Upper lobe of right lung (tissue), 1 donor: ENCODE measurements around the gene NKAPD1. TPM values are rescaled to one million over a fixed set of nuclear protein-coding genes. Genes with fewer than 3 reads are reported as not detected.
A peak's percentile ranks its signal among the peaks of the same experiment; 100 is the strongest.

ENCODE experiments used
- ATAC-seq: fragments of 200-7000 bp; cut with Tn5 transposase; one replicate; pipeline ENCODE4 v1.9.1; 2020; ENCODE audit warnings: mild to moderate bottlenecking, moderate library complexity
- DNase-seq: peaks from one replicate; pipeline ENCODE4 v3.0.0-alpha.2; 2020
- H3K27ac ChIP-seq: fragments of 200-600 bp; one replicate; pipeline ENCODE4 v1.8.0; 2022
- H3K27me3 ChIP-seq: fragments of 200-600 bp; one replicate; pipeline ENCODE4 v1.8.0; 2022; ENCODE audit warnings: mild to moderate bottlenecking
- H3K36me3 ChIP-seq: fragments of 200-600 bp; one replicate; pipeline ENCODE4 v1.8.0; 2022
- H3K4me1 ChIP-seq: fragments of 200-600 bp; one replicate; pipeline ENCODE4 v1.8.0; 2022
- H3K4me3 ChIP-seq: fragments of 200-600 bp; one replicate; pipeline ENCODE4 v1.8.0; 2022; ENCODE audit warnings: mild to moderate bottlenecking
- H3K9me3 ChIP-seq: fragments of 200-600 bp; one replicate; pipeline ENCODE4 v1.8.0; 2022
- intact Hi-C: fragments of 100-400 bp; cut with DNase I; formaldehyde crosslinking; loops from one replicate; pipeline ENCODE4 v1.11.0; 2022
- total RNA-seq: library from RNA; stranded (reverse); fragmentation: NEBNext Ultra II Directional; extraction: Animal tissue kit (Norgen Biotek cat#: 25700); gene quantifications from one replicate; pipeline ENCODE4 v1.2.1, GENCODE V29; 2021
- TF ChIP-seq, protein P1 (sequence below): fragments of 200-600 bp; IDR thresholded peaks from one replicate; pipeline ENCODE4 v1.8.0; 2022; ENCODE audit warnings: antibody characterized with exemption
- donor health status: DM: no; HTN: yes; CAD: no; lungs with severe emphysema.

Gene NKAPD1
- total RNA-seq, 1 donor from 2014 or later = 18.9 TPM

DNA sequence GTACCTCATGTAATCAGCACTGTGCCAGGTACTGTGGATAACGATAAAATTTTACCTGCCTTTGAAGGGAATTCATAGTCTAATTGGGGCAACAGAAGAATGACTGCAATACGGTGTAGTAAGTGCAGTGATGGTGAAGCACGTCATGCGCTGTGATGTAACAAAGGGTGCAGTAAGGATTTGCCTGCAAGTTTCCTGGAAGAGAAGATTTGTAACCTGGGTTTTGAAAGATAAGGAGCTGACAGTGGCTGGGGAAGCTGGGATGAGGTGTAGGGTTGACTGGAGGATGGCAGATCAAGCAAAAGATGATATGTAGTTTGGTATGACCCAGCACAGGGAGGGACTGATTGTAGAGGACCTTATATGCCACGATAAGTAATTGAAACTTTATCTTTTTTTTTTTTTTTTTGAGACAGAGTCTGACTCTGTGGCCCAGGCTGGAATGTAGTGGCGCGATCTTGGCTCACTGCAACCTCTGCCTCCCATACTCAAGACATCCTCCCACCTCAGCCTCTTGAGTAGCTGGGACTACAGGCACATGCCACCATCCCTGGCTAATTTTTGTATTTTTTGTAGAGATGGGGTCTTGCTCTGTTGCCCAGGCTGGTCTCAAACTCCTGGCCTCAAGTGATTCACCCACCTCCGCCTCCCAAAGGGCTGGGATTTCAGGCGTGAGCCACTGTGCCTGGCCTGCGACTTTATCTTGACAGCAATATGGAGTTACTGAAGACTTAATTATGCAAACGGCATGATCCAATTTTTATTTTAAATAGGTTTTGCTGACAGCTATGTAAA, 23.8 kb downstream of the NKAPD1 start:
- DNase-seq (no peak), ATAC-seq (no peak)
- Histone ChIP-seq H3K4me3 (no peak overlapping the region), H3K27me3 (no peaks in the 10 kb centered on the region), H3K9me3 (no peaks in the 10 kb centered on the region), H3K4me1 (no peaks in the 10 kb centered on the region), H3K36me3 (peaks cover 46% of the 10 kb centered on the region), H3K27ac (no peak overlapping the region)
- intact Hi-C loops = no loop called here
- TF ChIP-seq, protein P1, sequence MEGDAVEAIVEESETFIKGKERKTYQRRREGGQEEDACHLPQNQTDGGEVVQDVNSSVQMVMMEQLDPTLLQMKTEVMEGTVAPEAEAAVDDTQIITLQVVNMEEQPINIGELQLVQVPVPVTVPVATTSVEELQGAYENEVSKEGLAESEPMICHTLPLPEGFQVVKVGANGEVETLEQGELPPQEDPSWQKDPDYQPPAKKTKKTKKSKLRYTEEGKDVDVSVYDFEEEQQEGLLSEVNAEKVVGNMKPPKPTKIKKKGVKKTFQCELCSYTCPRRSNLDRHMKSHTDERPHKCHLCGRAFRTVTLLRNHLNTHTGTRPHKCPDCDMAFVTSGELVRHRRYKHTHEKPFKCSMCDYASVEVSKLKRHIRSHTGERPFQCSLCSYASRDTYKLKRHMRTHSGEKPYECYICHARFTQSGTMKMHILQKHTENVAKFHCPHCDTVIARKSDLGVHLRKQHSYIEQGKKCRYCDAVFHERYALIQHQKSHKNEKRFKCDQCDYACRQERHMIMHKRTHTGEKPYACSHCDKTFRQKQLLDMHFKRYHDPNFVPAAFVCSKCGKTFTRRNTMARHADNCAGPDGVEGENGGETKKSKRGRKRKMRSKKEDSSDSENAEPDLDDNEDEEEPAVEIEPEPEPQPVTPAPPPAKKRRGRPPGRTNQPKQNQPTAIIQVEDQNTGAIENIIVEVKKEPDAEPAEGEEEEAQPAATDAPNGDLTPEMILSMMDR = no peak

DNA sequence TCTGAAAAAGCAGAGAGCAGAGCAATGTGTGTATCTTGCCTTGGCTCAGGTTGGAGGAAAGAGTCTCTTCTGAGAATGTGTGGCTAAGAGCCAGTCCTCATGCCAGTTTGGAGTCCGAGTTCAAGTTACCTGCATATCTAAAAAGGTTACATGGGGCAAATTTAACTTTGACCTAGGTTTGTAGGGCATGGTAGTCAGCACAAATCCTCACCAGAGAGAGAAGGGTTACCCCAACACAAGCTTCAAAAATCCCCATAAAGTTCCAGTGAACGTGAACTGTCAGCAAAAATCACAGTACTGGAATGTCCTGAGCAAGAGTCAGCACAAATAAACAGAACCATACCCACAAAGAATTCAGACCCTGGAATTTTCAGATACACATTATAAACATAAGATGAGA, 26.4 kb downstream of the NKAPD1 start:
- TF ChIP-seq, protein P1 = no peak
- Histone ChIP-seq H3K4me3 (no peak overlapping the region), H3K9me3 (no peaks in the 10 kb centered on the region), H3K4me1 (no peaks in the 10 kb centered on the region), H3K27me3 (no peaks in the 10 kb centered on the region), H3K27ac (no peak overlapping the region), H3K36me3 (peaks cover 25% of the 10 kb centered on the region)
- no peak for ATAC-seq
- intact Hi-C loops = no loop called here
- no peak for DNase-seq

DNA sequence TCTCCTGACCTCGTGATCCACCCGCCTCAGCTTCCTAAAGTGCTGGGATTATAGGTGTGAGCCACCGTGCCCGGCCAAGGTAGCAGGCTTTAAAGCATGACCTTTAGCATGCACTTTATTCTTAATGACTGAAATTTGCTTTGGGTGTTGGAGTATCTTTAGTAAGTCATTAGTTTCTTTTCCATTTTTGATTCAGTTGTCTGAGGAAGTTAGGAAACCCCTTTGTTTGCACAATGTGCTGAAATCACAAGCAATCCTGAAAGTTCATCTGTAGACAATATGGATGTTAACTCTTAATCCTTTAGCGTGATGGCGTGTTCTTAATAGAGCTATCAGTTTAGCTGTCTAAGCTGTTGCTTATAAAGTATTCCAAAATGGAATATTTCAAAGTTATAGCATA, 29.3 kb downstream of the NKAPD1 start:
- TF ChIP-seq, protein P1 = no peak
- intact Hi-C loops = no loop called here
- H3K9me3 ChIP-seq = no peaks in the 10 kb centered on the region
- DNase-seq = no peak
- H3K4me3 ChIP-seq = no peak overlapping the region
- H3K27me3 ChIP-seq = no peaks in the 10 kb centered on the region
- ATAC-seq = no peak
- H3K36me3 ChIP-seq = no peaks in the 10 kb centered on the region
- H3K4me1 ChIP-seq = no peaks in the 10 kb centered on the region
- H3K27ac ChIP-seq = no peak overlapping the region

- ATAC-seq (no peak), DNase-seq (no peak)
- intact Hi-C loops = no loop called here
- H3K4me1 ChIP-seq = no peaks in the 10 kb centered on the region
- H3K9me3 ChIP-seq = no peaks in the 10 kb centered on the region
- no peak overlapping the region for H3K27ac ChIP-seq
- H3K4me3 ChIP-seq = no peak overlapping the region
- H3K27me3 ChIP-seq = no peaks in the 10 kb centered on the region
- no peaks in the 10 kb centered on the region for H3K36me3 ChIP-seq
- TF ChIP-seq, protein P1 = no peak
These were observed 32.0 kb downstream of the NKAPD1 start for GRCh38 chr11:112106070-112106469.

DNA sequence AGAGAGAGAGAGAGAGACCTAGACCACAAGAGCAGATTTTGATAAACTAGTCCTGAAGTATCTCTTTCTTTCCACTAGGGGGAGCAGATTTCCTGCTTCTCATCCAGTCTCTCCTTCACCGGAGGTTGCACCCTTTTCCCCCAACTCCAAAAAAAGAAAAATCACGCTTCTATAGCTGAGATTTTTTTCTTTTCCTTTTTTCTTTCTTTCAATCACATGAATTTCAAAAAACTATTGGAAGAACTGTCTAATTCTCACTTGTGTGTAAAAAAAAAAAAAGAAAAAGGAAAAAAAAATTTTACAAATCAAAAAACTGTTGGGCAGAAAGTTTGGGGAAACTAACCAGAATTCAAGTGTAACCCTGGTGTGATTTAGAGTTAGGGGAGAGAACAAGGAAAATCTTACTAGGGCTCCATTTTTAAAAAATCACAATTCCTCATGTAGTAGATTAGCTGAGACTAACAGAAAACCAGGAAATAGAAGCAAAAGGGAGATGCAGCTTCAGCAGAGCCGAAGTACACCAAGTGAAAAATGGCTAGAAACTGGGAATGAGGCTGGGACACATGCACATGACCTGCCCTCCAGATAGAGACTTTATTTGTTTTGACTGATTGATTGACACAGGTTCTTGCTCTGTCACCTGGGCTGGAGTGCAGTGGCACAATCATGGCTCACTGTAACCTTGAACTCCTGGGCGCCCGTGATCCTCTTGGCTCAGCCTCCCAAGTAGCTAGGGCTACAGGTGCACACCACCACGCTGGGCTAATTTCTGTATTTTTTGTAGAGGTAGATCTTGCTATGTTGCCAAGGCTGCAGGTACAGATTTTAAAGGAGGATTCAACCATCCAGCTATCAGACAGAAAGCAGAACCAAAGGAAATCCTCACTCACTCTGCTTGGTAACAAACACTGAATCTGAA, 39.7 kb downstream of the NKAPD1 start:
- DNase-seq = no peak

More for the DNA sequence above, 39.7 kb downstream of the NKAPD1 start:
- no peaks in the 10 kb centered on the region for H3K9me3 ChIP-seq
- peaks cover 5% of the 10 kb centered on the region for H3K4me1 ChIP-seq
- H3K27me3 ChIP-seq = no peaks in the 10 kb centered on the region
- H3K4me3 ChIP-seq = no peak overlapping the region
- ATAC-seq = peak; percentile 86
- H3K36me3 ChIP-seq = no peaks in the 10 kb centered on the region
- H3K27ac ChIP-seq = no peak overlapping the region
- TF ChIP-seq, protein P1 = peak; percentile 72
- intact Hi-C loops = no loop called here
